Glutamatergic neuron (in vitro differentiated cells): ENCODE results near the gene NCAPD2. TPM values are rescaled to one million over a fixed set of nuclear protein-coding genes. Genes with fewer than 3 reads are reported as not detected.
A peak's percentile ranks its signal among the peaks of the same experiment; 100 is the strongest.

Source experiments
- DNase-seq: peaks from one replicate; pipeline ENCODE4 v3.0.0; 2022
- H3K27ac Mint-ChIP-seq: one replicate; pipeline ENCODE4 v1.8.0; 2020; ENCODE audit warnings: mild to moderate bottlenecking, mixed read lengths, inconsistent platforms; ENCODE audit not compliant: unreplicated experiment
- H3K27me3 Mint-ChIP-seq: one replicate; pipeline ENCODE4 v1.8.0; 2020; ENCODE audit warnings: mild to moderate bottlenecking, moderate library complexity, mixed read lengths, inconsistent platforms; ENCODE audit not compliant: unreplicated experiment
- H3K36me3 Mint-ChIP-seq: one replicate; pipeline ENCODE4 v1.8.0; 2020; ENCODE audit warnings: mild to moderate bottlenecking, mixed read lengths, inconsistent platforms; ENCODE audit not compliant: unreplicated experiment
- H3K4me1 Mint-ChIP-seq: one replicate; pipeline ENCODE4 v1.8.0; 2020; ENCODE audit warnings: mild to moderate bottlenecking, low read depth, mixed read lengths, inconsistent platforms; ENCODE audit not compliant: unreplicated experiment
- H3K4me3 Mint-ChIP-seq: one replicate; pipeline ENCODE4 v1.8.0; 2020; ENCODE audit warnings: mild to moderate bottlenecking, mixed read lengths, inconsistent platforms; ENCODE audit not compliant: unreplicated experiment
- H3K9me3 Mint-ChIP-seq: one replicate; pipeline ENCODE4 v1.8.0; 2020; ENCODE audit warnings: mild to moderate bottlenecking, moderate library complexity, mixed read lengths, inconsistent platforms; ENCODE audit not compliant: unreplicated experiment
- total RNA-seq: library from RNA; stranded (reverse); fragmentation: NEBNext Ultra II Directional; extraction: Animal tissue kit (Norgen Biotek cat#: 25700); gene quantifications from one replicate; pipeline ENCODE4 v1.2.1, GENCODE V29; 2021; ENCODE audit not compliant: unreplicated experiment
- TF ChIP-seq, protein P1 (sequence below): fragments of 200-600 bp; sonication (generic); IDR thresholded peaks from one replicate; pipeline ENCODE4 v1.5.0; 2021; ENCODE audit not compliant: partially characterized antibody, unreplicated experiment

NCAPD2 gene
- total RNA-seq, 1 donor from 2014 or later, result 29.3 TPM

- Mint-ChIP-seq H3K4me3 (peak overlapping the region; percentile 65), H3K27me3 (peaks cover 12% of the 10 kb centered on the region), H3K9me3 (peaks cover 18% of the 10 kb centered on the region), H3K4me1 (peaks cover 25% of the 10 kb centered on the region), H3K36me3 (no peaks in the 10 kb centered on the region), H3K27ac (peak overlapping the region; percentile 73)
- no peak for DNase-seq
- TF ChIP-seq, protein P1, sequence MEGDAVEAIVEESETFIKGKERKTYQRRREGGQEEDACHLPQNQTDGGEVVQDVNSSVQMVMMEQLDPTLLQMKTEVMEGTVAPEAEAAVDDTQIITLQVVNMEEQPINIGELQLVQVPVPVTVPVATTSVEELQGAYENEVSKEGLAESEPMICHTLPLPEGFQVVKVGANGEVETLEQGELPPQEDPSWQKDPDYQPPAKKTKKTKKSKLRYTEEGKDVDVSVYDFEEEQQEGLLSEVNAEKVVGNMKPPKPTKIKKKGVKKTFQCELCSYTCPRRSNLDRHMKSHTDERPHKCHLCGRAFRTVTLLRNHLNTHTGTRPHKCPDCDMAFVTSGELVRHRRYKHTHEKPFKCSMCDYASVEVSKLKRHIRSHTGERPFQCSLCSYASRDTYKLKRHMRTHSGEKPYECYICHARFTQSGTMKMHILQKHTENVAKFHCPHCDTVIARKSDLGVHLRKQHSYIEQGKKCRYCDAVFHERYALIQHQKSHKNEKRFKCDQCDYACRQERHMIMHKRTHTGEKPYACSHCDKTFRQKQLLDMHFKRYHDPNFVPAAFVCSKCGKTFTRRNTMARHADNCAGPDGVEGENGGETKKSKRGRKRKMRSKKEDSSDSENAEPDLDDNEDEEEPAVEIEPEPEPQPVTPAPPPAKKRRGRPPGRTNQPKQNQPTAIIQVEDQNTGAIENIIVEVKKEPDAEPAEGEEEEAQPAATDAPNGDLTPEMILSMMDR, result no peak
These were observed 36.8 kb downstream of the NCAPD2 start for GRCh38 chr12:6530576-6531260.

GRCh38 chr12:6532051-6532926 is 38.4 kb downstream of the NCAPD2 start:
- peak overlapping the region; percentile 90 for H3K4me3 Mint-ChIP-seq
- TF ChIP-seq, protein P1, result no peak
- DNase-seq, result peak; percentile 72
- peaks cover 29% of the 10 kb centered on the region for H3K4me1 Mint-ChIP-seq
- H3K27me3 Mint-ChIP-seq, result peaks cover 12% of the 10 kb centered on the region
- H3K9me3 Mint-ChIP-seq, result peaks cover 26% of the 10 kb centered on the region
- H3K27ac Mint-ChIP-seq, result peak overlapping the region; percentile 96
- peaks cover 3% of the 10 kb centered on the region for H3K36me3 Mint-ChIP-seq

- H3K27ac Mint-ChIP-seq, result peak overlapping the region; percentile 96
- H3K4me1 Mint-ChIP-seq, result peaks cover 29% of the 10 kb centered on the region
- peaks cover 14% of the 10 kb centered on the region for H3K27me3 Mint-ChIP-seq
- TF ChIP-seq, protein P1, result no peak
- peaks cover 3% of the 10 kb centered on the region for H3K36me3 Mint-ChIP-seq
- peak; percentile 71 for DNase-seq
- peak overlapping the region; percentile 90 for H3K4me3 Mint-ChIP-seq
- H3K9me3 Mint-ChIP-seq, result peaks cover 29% of the 10 kb centered on the region
These were observed 39.2 kb downstream of the NCAPD2 start for GRCh38 chr12:6532927-6533652.

GRCh38 chr12:6533653-6533922 is 39.7 kb downstream of the NCAPD2 start:
- no peak for DNase-seq
- H3K4me1 Mint-ChIP-seq, result peaks cover 29% of the 10 kb centered on the region
- H3K9me3 Mint-ChIP-seq, result peaks cover 29% of the 10 kb centered on the region
- H3K4me3 Mint-ChIP-seq, result peak overlapping the region; percentile 90
- peak overlapping the region; percentile 96 for H3K27ac Mint-ChIP-seq
- H3K27me3 Mint-ChIP-seq, result peaks cover 14% of the 10 kb centered on the region
- TF ChIP-seq, protein P1, result no peak
- H3K36me3 Mint-ChIP-seq, result peaks cover 3% of the 10 kb centered on the region
